Anterior cingulate cortex (tissue), 58 donors: ENCODE data around the gene IL23R.
"Not testable (repeated sequence)": the region's sequence is repeated elsewhere in the genome, so short reads cannot be mapped to it uniquely, and the experiment has no call there.

Source experiments
- DNase-seq, 58 donors: peaks; one replicate each; lab custom pipeline; 2025; lab: John Stamatoyannopoulos, UW

Gene IL23R

GRCh38 chr1:67191668-67192520 lies 25.6 kb downstream of the IL23R start:
- no peak for DNase-seq

- no peak for DNase-seq
Measured at GRCh38 chr1:67192902-67193301, 26.6 kb downstream of the IL23R start.

GRCh38 chr1:67193704-67194103 lies 27.4 kb downstream of the IL23R start:
- DNase-seq, result no peak

GRCh38 chr1:67194209-67194863 lies 28.1 kb downstream of the IL23R start:
- no peak for DNase-seq

GRCh38 chr1:67200755-67201154 lies 34.5 kb downstream of the IL23R start:
- no peak for DNase-seq

GRCh38 chr1:67201891-67202290 lies 35.6 kb downstream of the IL23R start:
- no peak for DNase-seq

- no peak for DNase-seq
Measured at GRCh38 chr1:67204298-67204980, 38.2 kb downstream of the IL23R start.

- DNase-seq, result not testable (repeated sequence)
Measured at GRCh38 chr1:67207398-67207797, 41.1 kb downstream of the IL23R start.

- DNase-seq, result no peak
Measured at GRCh38 chr1:67208217-67208616, 42.0 kb downstream of the IL23R start.

- no peak for DNase-seq
Measured at GRCh38 chr1:67209521-67209920, 43.3 kb downstream of the IL23R start.

- DNase-seq, result peak in 9 of 58 donors; percentile 0 to 22 (median 4)
Measured at GRCh38 chr1:67211589-67212563, 45.6 kb downstream of the IL23R start.

GRCh38 chr1:67213164-67213563 lies 46.9 kb downstream of the IL23R start:
- no peak for DNase-seq

- DNase-seq, result no peak
Measured at GRCh38 chr1:67213948-67214347, 47.7 kb downstream of the IL23R start.

- peak in 4 of 58 donors; percentile 1 to 10 (median 3) for DNase-seq
Measured at GRCh38 chr1:67214420-67215174, 48.3 kb downstream of the IL23R start.

- DNase-seq, result no peak
Measured at GRCh38 chr1:67216401-67216800, 50.1 kb downstream of the IL23R start.

- no peak for DNase-seq
Measured at GRCh38 chr1:67217417-67217816, 51.2 kb downstream of the IL23R start.

- DNase-seq, result no peak
Measured at GRCh38 chr1:67217938-67218337, 51.7 kb downstream of the IL23R start.

- no peak for DNase-seq
Measured at GRCh38 chr1:67224856-67225255, 58.6 kb downstream of the IL23R start.

- no peak for DNase-seq
Measured at GRCh38 chr1:67226688-67227087, 60.4 kb downstream of the IL23R start.
